PC-9 (cell line): ENCODE measurements around the gene C15orf62. TPM values are rescaled to one million over a fixed set of nuclear protein-coding genes. Genes with fewer than 3 reads are reported as not detected.

Experiments used
- BruUV-seq: library from RNA; stranded (reverse); fragments of 400-500 nt; replicated peaks from 2 replicates; lab custom pipeline; 2021; lab: Mats Ljungman, UMichigan
- CTCF ChIA-PET: fragments of 300-600 bp; sonication (Branson Sonifier 250); formaldehyde crosslinking; loops from one replicate; lab custom pipeline; 2022; ENCODE audit warnings: antibody characterized with exemption; lab: Charles Lee
- POLR2A ChIA-PET: fragments of 300-600 bp; sonication (Branson Sonifier 250); formaldehyde crosslinking; loops from one replicate; lab custom pipeline; 2022; ENCODE audit warnings: antibody characterized with exemption; ENCODE audit not compliant: unreplicated experiment; lab: Charles Lee
- DNase-seq, 2 experiments: peaks; one replicate each; pipeline versions ENCODE4 v3.0.0 to v3.0.0-alpha.2; 2015 to 2022; ENCODE audit warnings: mixed read lengths in 1 of 2
- H2AFZ ChIP-seq: fragments of 200-600 bp; sonication (generic); 2 replicates; pipeline ENCODE4 v1.8.1; 2017; ENCODE audit warnings: antibody characterized with exemption
- H3F3A ChIP-seq: fragments of 200-600 bp; sonication (generic); 2 replicates; pipeline ENCODE4 v1.8.1; 2017; ENCODE audit warnings: antibody characterized with exemption, mild to moderate bottlenecking, low read depth; ENCODE audit not compliant: insufficient read depth
- H3K27ac ChIP-seq: fragments of 200-600 bp; sonication (generic); 2 replicates; pipeline ENCODE4 v1.6.1; 2016; ENCODE audit warnings: mixed run types
- H3K27me3 ChIP-seq: fragments of 200-600 bp; sonication (generic); 2 replicates; pipeline ENCODE4 v1.6.1; 2016; ENCODE audit warnings: low read depth, mixed run types; ENCODE audit not compliant: insufficient read depth
- H3K36me3 ChIP-seq: fragments of 200-600 bp; sonication (generic); 2 replicates; pipeline ENCODE4 v1.6.1; 2016; ENCODE audit warnings: low read depth, mixed run types
- H3K4me1 ChIP-seq: fragments of 200-600 bp; sonication (generic); replicated peaks from 2 replicates; pipeline ENCODE4 v1.6.1; 2016; ENCODE audit warnings: mixed run types; ENCODE audit not compliant: insufficient read depth
- H3K4me2 ChIP-seq: fragments of 200-600 bp; sonication (generic); 2 replicates; pipeline ENCODE4 v1.6.1; 2017; ENCODE audit warnings: mixed run types
- H3K4me3 ChIP-seq: fragments of 200-600 bp; sonication (generic); 2 replicates; pipeline ENCODE4 v1.6.1; 2016; ENCODE audit warnings: mixed run types
- H3K79me2 ChIP-seq: fragments of 200-600 bp; sonication (generic); 2 replicates; pipeline ENCODE4 v1.6.1; 2017; ENCODE audit warnings: low read depth, mixed run types
- H3K9me2 ChIP-seq: fragments of 200-600 bp; sonication (generic); 2 replicates; pipeline ENCODE4 v1.8.1; 2017; ENCODE audit warnings: mild to moderate bottlenecking; ENCODE audit not compliant: insufficient read depth
- H3K9me3 ChIP-seq: fragments of 200-600 bp; sonication (generic); 2 replicates; pipeline ENCODE4 v1.8.1; 2016; ENCODE audit warnings: low read depth; ENCODE audit not compliant: insufficient read depth
- H4K20me1 ChIP-seq: fragments of 200-600 bp; sonication (generic); 2 replicates; pipeline ENCODE4 v1.8.1; 2017; ENCODE audit not compliant: insufficient read depth
- CTCF ChIP-seq: fragments of 200-600 bp; sonication (generic); conservative IDR thresholded peaks from 2 replicates; pipeline ENCODE4 v1.6.1; 2017; ENCODE audit warnings: mixed run types, antibody characterized with exemption, mild to moderate bottlenecking, moderate library complexity
- EZH2 ChIP-seq: fragments of 200-600 bp; sonication (generic); IDR thresholded peaks from 2 replicates; pipeline ENCODE4 v1.8.0; 2017; ENCODE audit warnings: antibody characterized with exemption, low read depth
- intact Hi-C: fragments of 100-400 bp; cut with micrococcal nuclease; formaldehyde crosslinking; loops from one replicate; pipeline ENCODE4 v1.10.0; 2022; ENCODE audit not compliant: unreplicated experiment
- total RNA-seq: library from RNA; stranded (reverse); gene quantifications from 2 replicates; pipeline ENCODE4 v1.2.3, GENCODE V29; 2021

The C15orf62 gene
- total RNA-seq, 1 experiment from 2014 or later = 0.33 TPM

GRCh38 chr15:40739854-40740253 is 29.9 kb upstream of the C15orf62 start:
- H3K27ac ChIP-seq = no peak overlapping the region
- no peaks in the 10 kb centered on the region for H3K9me3 ChIP-seq
- H3K79me2 ChIP-seq = no peaks in the 10 kb centered on the region
- no peaks in the 10 kb centered on the region for H3K9me2 ChIP-seq
- H4K20me1 ChIP-seq = no peaks in the 10 kb centered on the region
- no peak overlapping the region for H2AFZ ChIP-seq
- CTCF ChIA-PET = no interaction called here
- no peak for DNase-seq
- no peak for TF ChIP-seq CTCF
- no peak overlapping the region for H3K4me2 ChIP-seq
- H3K4me1 ChIP-seq = no peaks in the 10 kb centered on the region
- no TSS peak for BruUV-seq
- POLR2A ChIA-PET = no interaction called here
- H3F3A ChIP-seq = no peaks in the 10 kb centered on the region
- H3K36me3 ChIP-seq = no peaks in the 10 kb centered on the region; the same call in 1 of the 2 replicates
- intact Hi-C loops = no loop called here
- H3K4me3 ChIP-seq = no peak overlapping the region
- H3K27me3 ChIP-seq = no peaks in the 10 kb centered on the region

GRCh38 chr15:40743485-40743901 is 26.3 kb upstream of the C15orf62 start:
- H3F3A ChIP-seq = peaks cover 9% of the 10 kb centered on the region; the same call in 1 of the 2 replicates
- CTCF ChIA-PET = no interaction called here
- H3K27me3 ChIP-seq = no peaks in the 10 kb centered on the region
- H3K36me3 ChIP-seq = no peaks in the 10 kb centered on the region
- H3K4me1 ChIP-seq = no peaks in the 10 kb centered on the region
- no peaks in the 10 kb centered on the region for H3K9me3 ChIP-seq
- H3K4me3 ChIP-seq = no peak overlapping the region
- no peak overlapping the region for H2AFZ ChIP-seq
- POLR2A ChIA-PET = interaction anchor here (0.6 kb wide), 1 partner anchor 74 kb away, joined by 3 read pairs; no protein-coding TSS in a partner anchor
- intact Hi-C loops = no loop called here
- no peak overlapping the region for H3K27ac ChIP-seq
- no peak for DNase-seq
- no peaks in the 10 kb centered on the region for H4K20me1 ChIP-seq
- no peaks in the 10 kb centered on the region for H3K9me2 ChIP-seq
- H3K79me2 ChIP-seq = no peaks in the 10 kb centered on the region
- TF ChIP-seq EZH2 (no peak), CTCF (no peak)
- H3K4me2 ChIP-seq = no peak overlapping the region
- no TSS peak for BruUV-seq

- BruUV-seq = no TSS peak
- Histone ChIP-seq H3K4me3 (no peak overlapping the region), H3K9me3 (no peaks in the 10 kb centered on the region), H3K4me2 (no peak overlapping the region), H3F3A (peaks cover 9% of the 10 kb centered on the region; the same call in 1 of the 2 replicates), H3K4me1 (no peaks in the 10 kb centered on the region), H3K27ac (no peak overlapping the region), H4K20me1 (no peaks in the 10 kb centered on the region), H3K36me3 (no peaks in the 10 kb centered on the region), H3K9me2 (no peaks in the 10 kb centered on the region), H3K27me3 (no peaks in the 10 kb centered on the region), H3K79me2 (no peaks in the 10 kb centered on the region), H2AFZ (no peak overlapping the region)
- ChIA-PET CTCF (interaction anchor here (0.5 to 0.6 kb wide), 2 partner anchors 93 to 154 kb away, joined by 3 read pairs; no protein-coding TSS in a partner anchor), POLR2A (no interaction called here)
- intact Hi-C loops = no loop called here
- no peak for TF ChIP-seq EZH2
- TF ChIP-seq CTCF = no peak
- no peak for DNase-seq
Observed at GRCh38 chr15:40743921-40744814, 25.6 kb upstream of the C15orf62 start.
